ENCODE data around the gene KLRG1.

GRCh38 chr12:9041321-9041720, 52.0 kb downstream of the KLRG1 start:
- TF ChIP-seq CTCF (IDR thresholded peaks at IDR 0.05) (no peak), POLR2A (IDR thresholded peaks at IDR 0.05) (no peak)

Data from upper lobe of left lung (tissue), 4 donors.